K562 (cell line): ENCODE data around the gene ANKRD44. TPM values are rescaled to one million over a fixed set of nuclear protein-coding genes. Genes with fewer than 3 reads are reported as not detected.

Experiments
- ATAC-seq: fragments of 200-7000 bp; cut with Tn5 transposase; 3 replicates; pipeline ENCODE4 v1.9.1; 2020; ENCODE audit warnings: moderate library complexity
- BruUV-seq: library from RNA; stranded (reverse); fragments of 400-500 nt; replicated peaks from 2 replicates; lab custom pipeline; 2021; lab: Mats Ljungman, UMichigan
- CTCF ChIA-PET: fragments of 300-600 bp; formaldehyde crosslinking; extraction: SDS; loops from one replicate; lab custom pipeline; 2021; ENCODE audit warnings: low intra/inter-chr PET ratio; lab: Yijun Ruan, JAX
- POLR2A ChIA-PET: fragments of 300-600, 350-650 bp; sonication (Branson Sonifier 250); formaldehyde crosslinking; extraction: SDS; loops from one replicate; lab custom pipeline; 2021; ENCODE audit warnings: antibody characterized with exemption, inconsistent platforms; lab: Yijun Ruan, JAX
- DNase-seq, 4 experiments: peaks; one replicate each; pipeline versions ENCODE4 v3.0.0 to v3.0.0-alpha.2; 2011 to 2018; ENCODE audit warnings: low spot score in 3 of 4, mixed read lengths in 3 of 4; ENCODE audit errors: extremely low read depth in 1 of 4
- FAIRE-seq: peaks from 2 replicates; lab custom pipeline; 2011; peaks lifted over from hg19 to GRCh38; lab: Jason Lieb, UNC
- H2AFZ ChIP-seq: 2 replicates; pipeline ENCODE4 v1.6.0; 2011; ENCODE audit warnings: low read depth, low read length, control low read depth, inconsistent platforms
- H3K27ac ChIP-seq: fragments of 200-600 bp; 3 replicates; pipeline ENCODE4 v1.8.0; 2011; ENCODE audit warnings: low read depth, mild to moderate bottlenecking, control low read depth, inconsistent platforms, low read length, moderate library complexity, mixed read lengths; ENCODE audit errors: extremely low read depth
- H3K27me3 ChIP-seq, 2 experiments: fragments of 300-600 bp in 1 of 2; 2 replicates in 1 of 2; 3 replicates in 1 of 2; pipeline versions ENCODE4 v1.6.0 to v1.8.0; 2011; ENCODE audit warnings: inconsistent platforms in 2 of 2, low read length in 2 of 2, mild to moderate bottlenecking in 1 of 2, mixed read lengths in 1 of 2, moderate library complexity in 1 of 2; ENCODE audit not compliant: control insufficient read depth in 2 of 2, insufficient read depth in 2 of 2
- H3K36me3 ChIP-seq: fragments of 300-600 bp; 3 replicates; pipeline ENCODE4 v1.8.0; 2011; ENCODE audit warnings: mild to moderate bottlenecking, low read length, inconsistent platforms; ENCODE audit not compliant: control insufficient read depth, insufficient read depth
- H3K4me1 ChIP-seq, 2 experiments: fragments of 200-600 bp in 1 of 2; replicated peaks in 1 of 2; 2 replicates in 1 of 2; 3 replicates in 1 of 2; pipeline versions ENCODE4 v1.5.1 to v1.8.0; 2011; ENCODE audit warnings: inconsistent platforms in 2 of 2, low read length in 2 of 2, mild to moderate bottlenecking in 1 of 2, mixed read lengths in 1 of 2, moderate library complexity in 1 of 2; ENCODE audit not compliant: control insufficient read depth in 2 of 2, insufficient read depth in 2 of 2
- H3K4me2 ChIP-seq: 2 replicates; pipeline ENCODE4 v1.6.1; 2011; ENCODE audit warnings: low read length, control low read depth, inconsistent platforms, mixed read lengths; ENCODE audit not compliant: insufficient read depth
- H3K4me3 ChIP-seq: fragments of 200-600 bp; sonication (generic), shearing (Covaris generic); 2 replicates; pipeline ENCODE4 v1.5.1; 2016; ENCODE audit warnings: control low read depth, inconsistent platforms
- H3K79me2 ChIP-seq: fragments of 200-600 bp; 3 replicates; pipeline ENCODE4 v1.8.0; 2011; ENCODE audit warnings: low read length, inconsistent platforms; ENCODE audit not compliant: control insufficient read depth, insufficient read depth
- H3K9ac ChIP-seq, 2 experiments: 2 replicates each; pipeline versions ENCODE4 v1.6.0 to v1.6.1; 2011; ENCODE audit warnings: low read depth in 2 of 2, low read length in 2 of 2, control low read depth in 1 of 2, inconsistent platforms in 1 of 2, mild to moderate bottlenecking in 1 of 2, mixed read lengths in 1 of 2; ENCODE audit not compliant: insufficient read depth in 1 of 2
- H3K9me1 ChIP-seq: one replicate; pipeline ENCODE4 v1.6.0; 2011; ENCODE audit warnings: inconsistent platforms, mild to moderate bottlenecking, low read length, moderate library complexity; ENCODE audit not compliant: control insufficient read depth, insufficient read depth
- H3K9me3 ChIP-seq: replicated peaks from 2 replicates; pipeline ENCODE4 v1.5.1; 2011; ENCODE audit warnings: low read depth, low read length, inconsistent platforms; ENCODE audit not compliant: control insufficient read depth, insufficient read depth
- H4K20me1 ChIP-seq: replicated peaks from 2 replicates; pipeline ENCODE4 v1.6.1; 2011; ENCODE audit warnings: low read length, inconsistent platforms, mixed read lengths; ENCODE audit not compliant: control insufficient read depth, insufficient read depth
- C11orf30 ChIP-seq: fragments of 450-650 bp; IDR thresholded peaks from 2 replicates; pipeline ENCODE4 v1.6.1; 2016; ENCODE audit warnings: low read depth, mild to moderate bottlenecking
- EGR1 ChIP-seq: fragments of 450-650 bp; conservative IDR thresholded peaks from 2 replicates; pipeline ENCODE4 v1.6.1; 2017; ENCODE audit warnings: mild to moderate bottlenecking
- ELF4 ChIP-seq: fragments of 450-650 bp; formaldehyde crosslinking; IDR thresholded peaks from 2 replicates; pipeline ENCODE4 v1.4.0; 2022; ENCODE audit warnings: missing genetic modification characterization
- RAD51 ChIP-seq: fragments of 450-650 bp; IDR thresholded peaks from 2 replicates; pipeline ENCODE4 v1.7.1; 2016; ENCODE audit warnings: low read depth, mild to moderate bottlenecking, borderline replicate concordance
- RBM25 ChIP-seq: fragments of 200-400 bp; formaldehyde crosslinking; IDR thresholded peaks from 2 replicates; pipeline ENCODE4 v1.6.1; 2018; ENCODE audit warnings: low read length, low read depth, moderate library complexity; ENCODE audit not compliant: severe bottlenecking
- TAF15 ChIP-seq: fragments of 200-400 bp; formaldehyde crosslinking; IDR thresholded peaks from 2 replicates; pipeline ENCODE4 v1.6.1; 2017; ENCODE audit warnings: mild to moderate bottlenecking, low read depth, low read length, moderate library complexity
- TEAD1 ChIP-seq, 2 experiments: fragments of 450-650 bp in 1 of 2; sonication (generic) in 1 of 2; formaldehyde crosslinking; IDR thresholded peaks; 2 replicates each; pipeline versions ENCODE4 v1.4.0 to v1.8.0; 2020 to 2022; ENCODE audit warnings: mild to moderate bottlenecking in 2 of 2, missing genetic modification reagents in 1 of 2
- ZNF316 ChIP-seq: fragments of 450-650 bp; IDR thresholded peaks from 2 replicates; pipeline ENCODE4 v1.6.1; 2016
- ZNF668 ChIP-seq: fragments of 250-450 bp; sonication (Bioruptor Pico); IDR thresholded peaks from 2 replicates; pipeline ENCODE4 v1.8.0; 2022; ENCODE audit warnings: mild to moderate bottlenecking, inconsistent platforms
- WGBS: fragments of 100-300 bp; shearing (Covaris generic); methylation state at CpG from one replicate; pipeline ENCODE4 v1.1.6; 2016; ENCODE audit warnings: low coverage, mixed read lengths; ENCODE audit not compliant: insufficient coverage; ENCODE audit errors: missing lambda C conversion rate; 5-methylcytosine and 5-hydroxymethylcytosine counted together
- in situ Hi-C: fragments of 300-500 bp; cut with MboI; formaldehyde crosslinking; loops from 4 replicates; pipeline ENCODE4 v1.15.0; 2018; ENCODE audit warnings: inconsistent platforms, mixed read lengths
- intact Hi-C: fragments of 100-400 bp; cut with micrococcal nuclease; formaldehyde crosslinking; loops from 2 replicates; pipeline ENCODE4 v1.14.2; 2022
- polyA plus RNA-seq, 8 experiments: library from polyadenylated mRNA; depleted of rRNA in 4 of 8; stranded (reverse) in 5 of 8; unstranded in 3 of 8; fragments of >200 nt; fragmentation: Nextera tagmentation in 2 of 8; fragmentation: Illumina TruSeq in 1 of 8; extraction: Ambion mirVana in 2 of 8; extraction: Trizol in 1 of 8; gene quantifications; 2 replicates each; pipeline versions ENCODE4 v1.2.1 to v1.2.3, GENCODE V29; 2011 to 2014; ENCODE audit warnings: inconsistent platforms in 1 of 8, missing spikeins in 1 of 8
- total RNA-seq, 7 experiments: library from RNA; depleted of rRNA in 6 of 7; stranded (reverse); fragments of >200 nt in 6 of 7; fragmentation: Illumina TruSeq in 2 of 7; extraction: Trizol in 2 of 7; gene quantifications; 2 replicates each; pipeline versions ENCODE4 v1.2.1 to v1.2.3, GENCODE V29; 2011 to 2021; ENCODE audit warnings: low replicate concordance in 1 of 7

The ANKRD44 gene
- total and polyA plus RNA-seq, 9 of the 15 experiments (the other 6 are each of a cell fraction or from before 2014, with no cell fraction given) = 0.03 to 0.64 (median 0.07) TPM; not detected in 3

DNA sequence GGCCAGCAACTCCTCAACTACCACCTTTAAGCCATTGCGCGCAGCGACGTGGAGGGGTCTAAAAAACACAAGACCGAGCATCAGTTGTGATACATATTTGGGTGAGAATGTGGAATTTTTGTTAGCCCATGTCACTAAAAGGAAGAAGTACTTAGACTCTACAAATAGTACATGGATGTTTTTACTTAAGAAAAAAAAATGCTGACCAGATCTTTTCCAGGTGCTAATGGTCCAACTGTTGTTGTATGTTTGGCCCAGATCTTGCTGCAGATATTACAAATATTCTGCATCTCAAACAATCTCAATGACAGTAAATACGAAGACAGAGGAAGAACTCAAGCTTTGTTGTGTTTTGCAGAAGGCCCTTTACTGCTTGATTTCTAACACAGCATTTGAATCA is 317.0 kb downstream of the ANKRD44 start:
- Histone ChIP-seq H3K36me3 (no peaks in the 10 kb centered on the region), H3K9me3 (no peaks in the 10 kb centered on the region), H3K9ac (no peak overlapping the region), H3K4me1 (no peaks in the 10 kb centered on the region), H3K9me1 (no peaks in the 10 kb centered on the region), H3K27me3 (no peaks in the 10 kb centered on the region), H3K27ac (no peak overlapping the region), H3K4me3 (no peak overlapping the region), H3K79me2 (no peaks in the 10 kb centered on the region), H3K4me2 (no peak overlapping the region), H4K20me1 (no peaks in the 10 kb centered on the region), H2AFZ (no peak overlapping the region)
- intact Hi-C loops = no loop called here
- FAIRE-seq (no peak), DNase-seq (no peak), ATAC-seq (no peak)
- TF ChIP-seq C11orf30 (peak; percentile 20; the same call in 1 of the 2 replicates), EGR1 (no peak), TAF15 (no peak), RBM25 (no peak), ZNF316 (peak; percentile 29; the same call in 1 of the 2 replicates)
- in situ Hi-C loops = no loop called here
- ChIA-PET CTCF (no interaction called here), POLR2A (no interaction called here)
- WGBS = 21% methylated on average over 6 of the region's 6 CpGs
- no TSS peak for BruUV-seq

DNA sequence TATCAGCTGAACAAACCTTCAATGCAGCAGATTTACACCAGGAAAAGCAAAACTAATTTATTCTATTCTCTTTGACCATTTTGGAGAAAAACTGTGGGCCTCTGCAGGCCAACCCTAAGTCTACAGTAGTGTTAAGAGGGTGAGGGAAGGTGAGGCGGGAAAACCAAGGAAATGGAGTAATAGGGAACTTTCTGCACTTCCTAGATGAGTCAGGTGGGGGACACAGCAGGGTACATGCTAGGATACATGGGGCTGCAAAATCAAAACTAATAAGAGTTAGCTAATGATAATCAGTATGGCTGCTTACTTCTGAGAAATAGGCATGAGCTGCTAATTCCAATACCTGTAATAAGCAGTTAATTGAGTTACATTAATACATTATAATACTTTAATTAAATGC is 318.1 kb downstream of the ANKRD44 start:
- H2AFZ ChIP-seq = no peak overlapping the region
- no peak overlapping the region for H3K9ac ChIP-seq
- 0% methylated on average over 1 of the region's 1 CpG for WGBS
- no peak overlapping the region for H3K27ac ChIP-seq
- no peaks in the 10 kb centered on the region for H4K20me1 ChIP-seq
- H3K79me2 ChIP-seq = no peaks in the 10 kb centered on the region
- H3K9me3 ChIP-seq = no peaks in the 10 kb centered on the region
- no peak for DNase-seq
- BruUV-seq = no TSS peak
- no peak overlapping the region for H3K4me3 ChIP-seq
- in situ Hi-C loops = no loop called here
- no peak for TF ChIP-seq TEAD1 (CRISPR knock-in tag; IDR thresholded peaks at IDR 0.05)
- TF ChIP-seq ZNF668 (CRISPR knock-in tag) = no peak
- TF ChIP-seq ELF4 = no peak
- TF ChIP-seq RAD51 = no peak
- ChIA-PET POLR2A (no interaction called here), CTCF (no interaction called here)
- no peaks in the 10 kb centered on the region for H3K4me1 ChIP-seq
- no peaks in the 10 kb centered on the region for H3K9me1 ChIP-seq
- no peaks in the 10 kb centered on the region for H3K36me3 ChIP-seq
- intact Hi-C loops = no loop called here
- FAIRE-seq = no peak
- H3K27me3 ChIP-seq = no peaks in the 10 kb centered on the region
- H3K4me2 ChIP-seq = no peak overlapping the region
- no peak for ATAC-seq
